22Rv1 (cell line): Measurements from ENCODE around the gene NRXN3.

Experiments
- H3K27ac ChIP-seq: fragments of 450-650 bp; 2 replicates; pipeline ENCODE4 v1.5.1; 2017
- CTCF ChIP-seq: fragments of 450-650 bp; IDR thresholded peaks from 2 replicates; pipeline ENCODE4 v1.5.1; 2017; ENCODE audit warnings: mild to moderate bottlenecking
- ZFX ChIP-seq: fragments of 450-650 bp; IDR thresholded peaks from 2 replicates; pipeline ENCODE4 v1.6.1; 2017; ENCODE audit warnings: antibody characterized with exemption, borderline replicate concordance

Gene NRXN3

GRCh38 chr14:78367355-78367754 lies 197.2 kb downstream of the NRXN3 start:
- H3K27ac ChIP-seq: no peak overlapping the region
- TF ChIP-seq ZFX: no peak
- no peak for TF ChIP-seq CTCF

GRCh38 chr14:78383060-78383459 lies 212.9 kb downstream of the NRXN3 start:
- H3K27ac ChIP-seq: no peak overlapping the region
- no peak for TF ChIP-seq ZFX
- TF ChIP-seq CTCF: no peak

- TF ChIP-seq CTCF: no peak
- no peak for TF ChIP-seq ZFX
- H3K27ac ChIP-seq: no peak overlapping the region
Measured at GRCh38 chr14:78398216-78398615, 228.0 kb downstream of the NRXN3 start.

- no peak overlapping the region for H3K27ac ChIP-seq
- TF ChIP-seq ZFX (no peak), CTCF (no peak)
Measured at GRCh38 chr14:78399316-78399889, 229.2 kb downstream of the NRXN3 start.

GRCh38 chr14:78401866-78402265 lies 231.7 kb downstream of the NRXN3 start:
- H3K27ac ChIP-seq: no peak overlapping the region
- TF ChIP-seq CTCF (no peak), ZFX (no peak)

- no peak overlapping the region for H3K27ac ChIP-seq
- TF ChIP-seq CTCF: no peak
- no peak for TF ChIP-seq ZFX
Measured at GRCh38 chr14:78403278-78403815, 233.2 kb downstream of the NRXN3 start.

GRCh38 chr14:78405079-78405856 lies 235.1 kb downstream of the NRXN3 start:
- TF ChIP-seq CTCF: no peak
- no peak for TF ChIP-seq ZFX

More at GRCh38 chr14:78405079-78405856, 235.1 kb downstream of the NRXN3 start:
- H3K27ac ChIP-seq: no peak overlapping the region
